NOMO-1 treated with dmso at 0.1 percent for 144 hours (cell line): Measurements from ENCODE around the gene PDE7B.
"Not testable (repeated sequence)": the region's sequence is repeated elsewhere in the genome, so short reads cannot be mapped to it uniquely, and the experiment has no call there.

Source experiments
- DNase-seq: peaks from one replicate; lab custom pipeline; 2025; ENCODE audit not compliant: unreplicated experiment; lab: John Stamatoyannopoulos, UW

Gene PDE7B

GRCh38 chr6:136175873-136176272 is 324.4 kb downstream of the PDE7B start:
- no peak for DNase-seq

- no peak for DNase-seq
These were observed 327.2 kb downstream of the PDE7B start for GRCh38 chr6:136178749-136179148.

GRCh38 chr6:136180704-136181511 is 329.4 kb downstream of the PDE7B start:
- DNase-seq, result no peak

- no peak for DNase-seq
These were observed 330.0 kb downstream of the PDE7B start for GRCh38 chr6:136181512-136181833.

GRCh38 chr6:136181861-136182260 is 330.4 kb downstream of the PDE7B start:
- DNase-seq, result no peak

- peak; percentile 2 for DNase-seq
These were observed 333.2 kb downstream of the PDE7B start for GRCh38 chr6:136184738-136185137.

- no peak for DNase-seq
These were observed 334.9 kb downstream of the PDE7B start for GRCh38 chr6:136186363-136186762.

GRCh38 chr6:136188486-136188885 is 337.0 kb downstream of the PDE7B start:
- DNase-seq, result no peak

GRCh38 chr6:136189104-136189503 is 337.6 kb downstream of the PDE7B start:
- no peak for DNase-seq

- no peak for DNase-seq
These were observed 340.3 kb downstream of the PDE7B start for GRCh38 chr6:136191606-136192312.

- no peak for DNase-seq
These were observed 341.4 kb downstream of the PDE7B start for GRCh38 chr6:136192902-136193301.

GRCh38 chr6:136201732-136202131 is 350.2 kb downstream of the PDE7B start:
- no peak for DNase-seq

GRCh38 chr6:136208783-136209182 is 357.3 kb downstream of the PDE7B start:
- no peak for DNase-seq

- DNase-seq, result no peak
These were observed 358.0 kb downstream of the PDE7B start for GRCh38 chr6:136209496-136209895.

GRCh38 chr6:136210398-136211165 is 359.1 kb downstream of the PDE7B start:
- no peak for DNase-seq

- DNase-seq, result no peak
These were observed 361.1 kb downstream of the PDE7B start for GRCh38 chr6:136212608-136213007.

GRCh38 chr6:136213012-136213539 is 361.6 kb downstream of the PDE7B start:
- DNase-seq, result no peak

GRCh38 chr6:136213853-136214252 is 362.4 kb downstream of the PDE7B start:
- no peak for DNase-seq

- DNase-seq, result no peak
These were observed 365.3 kb downstream of the PDE7B start for GRCh38 chr6:136216503-136217401.

GRCh38 chr6:136224974-136225373 is 373.5 kb downstream of the PDE7B start:
- DNase-seq, result not testable (repeated sequence)

- no peak for DNase-seq
These were observed 374.0 kb downstream of the PDE7B start for GRCh38 chr6:136225496-136225895.
